Measurements from ENCODE around the gene IL34. TPM values are rescaled to one million over a fixed set of nuclear protein-coding genes. Genes with fewer than 3 reads are reported as not detected.

Gene IL34
- polyA plus RNA-seq, 4 donors, result 1.5 to 25.2 (median 6.5) TPM; not detected in 1

- peaks cover 0 to 35% (median 0%) of the 10 kb centered on the region in 3 donors for H3K36me3 ChIP-seq (ENCODE audit: control insufficient read depth in 3 of 3, insufficient read depth in 2 of 3, low read depth in 1 of 3, low read length in 3 of 3)
- no peak overlapping the region for H3K27ac ChIP-seq (ENCODE audit: low read depth in 1 of 3, low read length in 2 of 3)
- DNase-seq (no peak), FAIRE-seq (no peak)
- H3K4me3 ChIP-seq (ENCODE audit: low read depth in 1 of 3, low read length in 3 of 3), result no peak overlapping the region
- H3K27me3 ChIP-seq (ENCODE audit: control insufficient read depth in 3 of 3, insufficient read depth in 3 of 3, low read length in 3 of 3), result no peaks in the 10 kb centered on the region
- peaks cover 0 to 6% (median 0%) of the 10 kb centered on the region in 3 donors for H3K4me1 ChIP-seq (ENCODE audit: control insufficient read depth in 3 of 3, insufficient read depth in 2 of 3, low read depth in 1 of 3, low read length in 2 of 3)
- no peaks in the 10 kb centered on the region for H3K9me3 ChIP-seq (ENCODE audit: control insufficient read depth in 2 of 2, insufficient read depth in 1 of 2, low read depth in 1 of 2, low read length in 1 of 2)
- WGBS, 3 donors, result 84 to 92% (median 88%) methylated on average over 7 of the region's 7 CpGs
These were observed 2.9 kb downstream of the IL34 start for GRCh38 chr16:70649300-70649699.

GRCh38 chr16:70650216-70650615 lies 3.9 kb downstream of the IL34 start:
- DNase-seq (no peak), FAIRE-seq (no peak)
- WGBS, 3 donors, result 63 to 76% (median 69%) methylated on average over 4 of the region's 4 CpGs
- Histone ChIP-seq H3K27ac (ENCODE audit: low read depth in 1 of 3, low read length in 2 of 3) (no peak overlapping the region), H3K36me3 (ENCODE audit: control insufficient read depth in 3 of 3, insufficient read depth in 2 of 3, low read depth in 1 of 3, low read length in 3 of 3) (peaks cover 0 to 39% (median 0%) of the 10 kb centered on the region in 3 donors), H3K9me3 (ENCODE audit: control insufficient read depth in 2 of 2, insufficient read depth in 1 of 2, low read depth in 1 of 2, low read length in 1 of 2) (no peaks in the 10 kb centered on the region), H3K4me1 (ENCODE audit: control insufficient read depth in 3 of 3, insufficient read depth in 2 of 3, low read depth in 1 of 3, low read length in 2 of 3) (peaks cover 0 to 6% (median 0%) of the 10 kb centered on the region in 3 donors), H3K4me3 (ENCODE audit: low read depth in 1 of 3, low read length in 3 of 3) (no peak overlapping the region), H3K27me3 (ENCODE audit: control insufficient read depth in 3 of 3, insufficient read depth in 3 of 3, low read length in 3 of 3) (no peaks in the 10 kb centered on the region)

GRCh38 chr16:70651524-70651923 lies 5.2 kb downstream of the IL34 start:
- H3K27me3 ChIP-seq (ENCODE audit: control insufficient read depth in 3 of 3, insufficient read depth in 3 of 3, low read length in 3 of 3), result no peaks in the 10 kb centered on the region
- H3K4me1 ChIP-seq (ENCODE audit: control insufficient read depth in 3 of 3, insufficient read depth in 2 of 3, low read depth in 1 of 3, low read length in 2 of 3), result peaks cover 0 to 6% (median 0%) of the 10 kb centered on the region in 3 donors
- no peak for DNase-seq
- H3K27ac ChIP-seq (ENCODE audit: low read depth in 1 of 3, low read length in 2 of 3), result no peak overlapping the region
- peaks cover 0 to 42% (median 0%) of the 10 kb centered on the region in 3 donors for H3K36me3 ChIP-seq (ENCODE audit: control insufficient read depth in 3 of 3, insufficient read depth in 2 of 3, low read depth in 1 of 3, low read length in 3 of 3)
- no peak for FAIRE-seq
- no peak overlapping the region for H3K4me3 ChIP-seq (ENCODE audit: low read depth in 1 of 3, low read length in 3 of 3)
- H3K9me3 ChIP-seq (ENCODE audit: control insufficient read depth in 2 of 2, insufficient read depth in 1 of 2, low read depth in 1 of 2, low read length in 1 of 2), result no peaks in the 10 kb centered on the region
- 78 to 90% (median 86%) methylated on average over 3 of the region's 3 CpGs for WGBS, 3 donors

- Histone ChIP-seq H3K4me3 (ENCODE audit: low read depth in 1 of 3, low read length in 3 of 3) (no peak overlapping the region), H3K27ac (ENCODE audit: low read depth in 1 of 3, low read length in 2 of 3) (no peak overlapping the region), H3K9me3 (ENCODE audit: control insufficient read depth in 2 of 2, insufficient read depth in 1 of 2, low read depth in 1 of 2, low read length in 1 of 2) (no peaks in the 10 kb centered on the region), H3K27me3 (ENCODE audit: control insufficient read depth in 3 of 3, insufficient read depth in 3 of 3, low read length in 3 of 3) (no peaks in the 10 kb centered on the region), H3K36me3 (ENCODE audit: control insufficient read depth in 3 of 3, insufficient read depth in 2 of 3, low read depth in 1 of 3, low read length in 3 of 3) (peaks cover 0 to 42% (median 0%) of the 10 kb centered on the region in 3 donors), H3K4me1 (ENCODE audit: control insufficient read depth in 3 of 3, insufficient read depth in 2 of 3, low read depth in 1 of 3, low read length in 2 of 3) (peaks cover 0 to 6% (median 0%) of the 10 kb centered on the region in 3 donors)
- no peak for FAIRE-seq
- 80 to 91% (median 81%) methylated on average over 2 of the region's 2 CpGs for WGBS, 3 donors
- no peak for DNase-seq
These were observed 6.0 kb downstream of the IL34 start for GRCh38 chr16:70652322-70652721.

GRCh38 chr16:70653406-70653805 lies 7.0 kb downstream of the IL34 start:
- FAIRE-seq, result no peak
- H3K27me3 ChIP-seq (ENCODE audit: control insufficient read depth in 3 of 3, insufficient read depth in 3 of 3, low read length in 3 of 3), result no peaks in the 10 kb centered on the region
- H3K4me1 ChIP-seq (ENCODE audit: control insufficient read depth in 3 of 3, insufficient read depth in 2 of 3, low read depth in 1 of 3, low read length in 2 of 3), result peaks cover 0 to 6% (median 0%) of the 10 kb centered on the region in 3 donors
- no peak overlapping the region for H3K27ac ChIP-seq (ENCODE audit: low read depth in 1 of 3, low read length in 2 of 3)
- H3K9me3 ChIP-seq (ENCODE audit: control insufficient read depth in 2 of 2, insufficient read depth in 1 of 2, low read depth in 1 of 2, low read length in 1 of 2), result no peaks in the 10 kb centered on the region
- DNase-seq, result no peak
- H3K36me3 ChIP-seq (ENCODE audit: control insufficient read depth in 3 of 3, insufficient read depth in 2 of 3, low read depth in 1 of 3, low read length in 3 of 3), result peaks cover 0 to 35% (median 0%) of the 10 kb centered on the region in 3 donors
- H3K4me3 ChIP-seq (ENCODE audit: low read depth in 1 of 3, low read length in 3 of 3), result no peak overlapping the region
- 84 to 92% (median 85%) methylated on average over 4 of the region's 4 CpGs for WGBS, 3 donors

GRCh38 chr16:70653809-70654771 lies 7.7 kb downstream of the IL34 start:
- H3K27me3 ChIP-seq (ENCODE audit: control insufficient read depth in 3 of 3, insufficient read depth in 3 of 3, low read length in 3 of 3), result no peaks in the 10 kb centered on the region
- H3K4me3 ChIP-seq (ENCODE audit: low read depth in 1 of 3, low read length in 3 of 3), result peak overlapping the region in 1 of 3 donors; percentile 22
- peak; percentile 83 to 91 for DNase-seq
- WGBS, 3 donors, result 31 to 41% (median 39%) methylated on average over 35 of the region's 35 CpGs
- H3K4me1 ChIP-seq (ENCODE audit: control insufficient read depth in 3 of 3, insufficient read depth in 2 of 3, low read depth in 1 of 3, low read length in 2 of 3), result peaks cover 0 to 6% (median 0%) of the 10 kb centered on the region in 3 donors
- H3K9me3 ChIP-seq (ENCODE audit: control insufficient read depth in 2 of 2, insufficient read depth in 1 of 2, low read depth in 1 of 2, low read length in 1 of 2), result no peaks in the 10 kb centered on the region
- no peak overlapping the region for H3K27ac ChIP-seq (ENCODE audit: low read depth in 1 of 3, low read length in 2 of 3)
- peak; percentile 93 for FAIRE-seq
- peaks cover 0 to 29% (median 0%) of the 10 kb centered on the region in 3 donors for H3K36me3 ChIP-seq (ENCODE audit: control insufficient read depth in 3 of 3, insufficient read depth in 2 of 3, low read depth in 1 of 3, low read length in 3 of 3)

- peaks cover 0 to 38% (median 0%) of the 10 kb centered on the region in 3 donors for H3K36me3 ChIP-seq (ENCODE audit: control insufficient read depth in 3 of 3, insufficient read depth in 2 of 3, low read depth in 1 of 3, low read length in 3 of 3)
- DNase-seq (no peak), FAIRE-seq (no peak)
- no peaks in the 10 kb centered on the region for H3K27me3 ChIP-seq (ENCODE audit: control insufficient read depth in 3 of 3, insufficient read depth in 3 of 3, low read length in 3 of 3)
- 82 to 87% (median 87%) methylated on average over 8 of the region's 8 CpGs for WGBS, 3 donors
- no peak overlapping the region for H3K4me3 ChIP-seq (ENCODE audit: low read depth in 1 of 3, low read length in 3 of 3)
- H3K27ac ChIP-seq (ENCODE audit: low read depth in 1 of 3, low read length in 2 of 3), result no peak overlapping the region
- H3K4me1 ChIP-seq (ENCODE audit: control insufficient read depth in 3 of 3, insufficient read depth in 2 of 3, low read depth in 1 of 3, low read length in 2 of 3), result peaks cover 0 to 6% (median 0%) of the 10 kb centered on the region in 3 donors
- no peaks in the 10 kb centered on the region for H3K9me3 ChIP-seq (ENCODE audit: control insufficient read depth in 2 of 2, insufficient read depth in 1 of 2, low read depth in 1 of 2, low read length in 1 of 2)
These were observed 9.8 kb downstream of the IL34 start for GRCh38 chr16:70656065-70656711.

GRCh38 chr16:70656712-70657263 lies 10.4 kb downstream of the IL34 start:
- Histone ChIP-seq H3K9me3 (ENCODE audit: control insufficient read depth in 2 of 2, insufficient read depth in 1 of 2, low read depth in 1 of 2, low read length in 1 of 2) (no peaks in the 10 kb centered on the region), H3K27me3 (ENCODE audit: control insufficient read depth in 3 of 3, insufficient read depth in 3 of 3, low read length in 3 of 3) (no peaks in the 10 kb centered on the region), H3K27ac (ENCODE audit: low read depth in 1 of 3, low read length in 2 of 3) (no peak overlapping the region), H3K4me3 (ENCODE audit: low read depth in 1 of 3, low read length in 3 of 3) (no peak overlapping the region), H3K4me1 (ENCODE audit: control insufficient read depth in 3 of 3, insufficient read depth in 2 of 3, low read depth in 1 of 3, low read length in 2 of 3) (peaks cover 0 to 6% (median 0%) of the 10 kb centered on the region in 3 donors), H3K36me3 (ENCODE audit: control insufficient read depth in 3 of 3, insufficient read depth in 2 of 3, low read depth in 1 of 3, low read length in 3 of 3) (peaks cover 0 to 42% (median 0%) of the 10 kb centered on the region in 3 donors)
- FAIRE-seq (no peak), DNase-seq (no peak)
- WGBS, 3 donors, result 74 to 81% (median 78%) methylated on average over 19 to 22 of the region's 22 CpGs
